Measurements from ENCODE around the gene RLF. TPM values are rescaled to one million over a fixed set of nuclear protein-coding genes. Genes with fewer than 3 reads are reported as not detected.

The RLF gene
- total and polyA plus RNA-seq, 2 of the 8 experiments (the other 6 are each of a cell fraction or from before 2014, with no cell fraction given), result 4.2 to 18.0 TPM

- TF ChIP-seq SIX5 (IDR thresholded peaks at IDR 0.05; ENCODE audit: low read depth, low read length) (peak; percentile 6; the same call in 1 of the 2 replicates), GTF2F1 (IDR thresholded peaks at IDR 0.05; ENCODE audit: borderline replicate concordance, low read depth, low read length) (no peak), CREB1 (IDR thresholded peaks at IDR 0.05) (peak; percentile 75), NRF1 (IDR thresholded peaks at IDR 0.05; ENCODE audit: low read depth, low read length) (no peak), SAP30 (IDR thresholded peaks at IDR 0.05; ENCODE audit: insufficient read depth, insufficient replicate concordance, low read length) (no peak)
- TF ChIP-seq, protein P1, sequence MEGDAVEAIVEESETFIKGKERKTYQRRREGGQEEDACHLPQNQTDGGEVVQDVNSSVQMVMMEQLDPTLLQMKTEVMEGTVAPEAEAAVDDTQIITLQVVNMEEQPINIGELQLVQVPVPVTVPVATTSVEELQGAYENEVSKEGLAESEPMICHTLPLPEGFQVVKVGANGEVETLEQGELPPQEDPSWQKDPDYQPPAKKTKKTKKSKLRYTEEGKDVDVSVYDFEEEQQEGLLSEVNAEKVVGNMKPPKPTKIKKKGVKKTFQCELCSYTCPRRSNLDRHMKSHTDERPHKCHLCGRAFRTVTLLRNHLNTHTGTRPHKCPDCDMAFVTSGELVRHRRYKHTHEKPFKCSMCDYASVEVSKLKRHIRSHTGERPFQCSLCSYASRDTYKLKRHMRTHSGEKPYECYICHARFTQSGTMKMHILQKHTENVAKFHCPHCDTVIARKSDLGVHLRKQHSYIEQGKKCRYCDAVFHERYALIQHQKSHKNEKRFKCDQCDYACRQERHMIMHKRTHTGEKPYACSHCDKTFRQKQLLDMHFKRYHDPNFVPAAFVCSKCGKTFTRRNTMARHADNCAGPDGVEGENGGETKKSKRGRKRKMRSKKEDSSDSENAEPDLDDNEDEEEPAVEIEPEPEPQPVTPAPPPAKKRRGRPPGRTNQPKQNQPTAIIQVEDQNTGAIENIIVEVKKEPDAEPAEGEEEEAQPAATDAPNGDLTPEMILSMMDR (IDR thresholded peaks at IDR 0.05; ENCODE audit: control extremely low read depth in 1 of 3, insufficient read depth in 1 of 3, low read depth in 1 of 3, low read length in 3 of 3), result no peak
- TF ChIP-seq, protein P2, sequence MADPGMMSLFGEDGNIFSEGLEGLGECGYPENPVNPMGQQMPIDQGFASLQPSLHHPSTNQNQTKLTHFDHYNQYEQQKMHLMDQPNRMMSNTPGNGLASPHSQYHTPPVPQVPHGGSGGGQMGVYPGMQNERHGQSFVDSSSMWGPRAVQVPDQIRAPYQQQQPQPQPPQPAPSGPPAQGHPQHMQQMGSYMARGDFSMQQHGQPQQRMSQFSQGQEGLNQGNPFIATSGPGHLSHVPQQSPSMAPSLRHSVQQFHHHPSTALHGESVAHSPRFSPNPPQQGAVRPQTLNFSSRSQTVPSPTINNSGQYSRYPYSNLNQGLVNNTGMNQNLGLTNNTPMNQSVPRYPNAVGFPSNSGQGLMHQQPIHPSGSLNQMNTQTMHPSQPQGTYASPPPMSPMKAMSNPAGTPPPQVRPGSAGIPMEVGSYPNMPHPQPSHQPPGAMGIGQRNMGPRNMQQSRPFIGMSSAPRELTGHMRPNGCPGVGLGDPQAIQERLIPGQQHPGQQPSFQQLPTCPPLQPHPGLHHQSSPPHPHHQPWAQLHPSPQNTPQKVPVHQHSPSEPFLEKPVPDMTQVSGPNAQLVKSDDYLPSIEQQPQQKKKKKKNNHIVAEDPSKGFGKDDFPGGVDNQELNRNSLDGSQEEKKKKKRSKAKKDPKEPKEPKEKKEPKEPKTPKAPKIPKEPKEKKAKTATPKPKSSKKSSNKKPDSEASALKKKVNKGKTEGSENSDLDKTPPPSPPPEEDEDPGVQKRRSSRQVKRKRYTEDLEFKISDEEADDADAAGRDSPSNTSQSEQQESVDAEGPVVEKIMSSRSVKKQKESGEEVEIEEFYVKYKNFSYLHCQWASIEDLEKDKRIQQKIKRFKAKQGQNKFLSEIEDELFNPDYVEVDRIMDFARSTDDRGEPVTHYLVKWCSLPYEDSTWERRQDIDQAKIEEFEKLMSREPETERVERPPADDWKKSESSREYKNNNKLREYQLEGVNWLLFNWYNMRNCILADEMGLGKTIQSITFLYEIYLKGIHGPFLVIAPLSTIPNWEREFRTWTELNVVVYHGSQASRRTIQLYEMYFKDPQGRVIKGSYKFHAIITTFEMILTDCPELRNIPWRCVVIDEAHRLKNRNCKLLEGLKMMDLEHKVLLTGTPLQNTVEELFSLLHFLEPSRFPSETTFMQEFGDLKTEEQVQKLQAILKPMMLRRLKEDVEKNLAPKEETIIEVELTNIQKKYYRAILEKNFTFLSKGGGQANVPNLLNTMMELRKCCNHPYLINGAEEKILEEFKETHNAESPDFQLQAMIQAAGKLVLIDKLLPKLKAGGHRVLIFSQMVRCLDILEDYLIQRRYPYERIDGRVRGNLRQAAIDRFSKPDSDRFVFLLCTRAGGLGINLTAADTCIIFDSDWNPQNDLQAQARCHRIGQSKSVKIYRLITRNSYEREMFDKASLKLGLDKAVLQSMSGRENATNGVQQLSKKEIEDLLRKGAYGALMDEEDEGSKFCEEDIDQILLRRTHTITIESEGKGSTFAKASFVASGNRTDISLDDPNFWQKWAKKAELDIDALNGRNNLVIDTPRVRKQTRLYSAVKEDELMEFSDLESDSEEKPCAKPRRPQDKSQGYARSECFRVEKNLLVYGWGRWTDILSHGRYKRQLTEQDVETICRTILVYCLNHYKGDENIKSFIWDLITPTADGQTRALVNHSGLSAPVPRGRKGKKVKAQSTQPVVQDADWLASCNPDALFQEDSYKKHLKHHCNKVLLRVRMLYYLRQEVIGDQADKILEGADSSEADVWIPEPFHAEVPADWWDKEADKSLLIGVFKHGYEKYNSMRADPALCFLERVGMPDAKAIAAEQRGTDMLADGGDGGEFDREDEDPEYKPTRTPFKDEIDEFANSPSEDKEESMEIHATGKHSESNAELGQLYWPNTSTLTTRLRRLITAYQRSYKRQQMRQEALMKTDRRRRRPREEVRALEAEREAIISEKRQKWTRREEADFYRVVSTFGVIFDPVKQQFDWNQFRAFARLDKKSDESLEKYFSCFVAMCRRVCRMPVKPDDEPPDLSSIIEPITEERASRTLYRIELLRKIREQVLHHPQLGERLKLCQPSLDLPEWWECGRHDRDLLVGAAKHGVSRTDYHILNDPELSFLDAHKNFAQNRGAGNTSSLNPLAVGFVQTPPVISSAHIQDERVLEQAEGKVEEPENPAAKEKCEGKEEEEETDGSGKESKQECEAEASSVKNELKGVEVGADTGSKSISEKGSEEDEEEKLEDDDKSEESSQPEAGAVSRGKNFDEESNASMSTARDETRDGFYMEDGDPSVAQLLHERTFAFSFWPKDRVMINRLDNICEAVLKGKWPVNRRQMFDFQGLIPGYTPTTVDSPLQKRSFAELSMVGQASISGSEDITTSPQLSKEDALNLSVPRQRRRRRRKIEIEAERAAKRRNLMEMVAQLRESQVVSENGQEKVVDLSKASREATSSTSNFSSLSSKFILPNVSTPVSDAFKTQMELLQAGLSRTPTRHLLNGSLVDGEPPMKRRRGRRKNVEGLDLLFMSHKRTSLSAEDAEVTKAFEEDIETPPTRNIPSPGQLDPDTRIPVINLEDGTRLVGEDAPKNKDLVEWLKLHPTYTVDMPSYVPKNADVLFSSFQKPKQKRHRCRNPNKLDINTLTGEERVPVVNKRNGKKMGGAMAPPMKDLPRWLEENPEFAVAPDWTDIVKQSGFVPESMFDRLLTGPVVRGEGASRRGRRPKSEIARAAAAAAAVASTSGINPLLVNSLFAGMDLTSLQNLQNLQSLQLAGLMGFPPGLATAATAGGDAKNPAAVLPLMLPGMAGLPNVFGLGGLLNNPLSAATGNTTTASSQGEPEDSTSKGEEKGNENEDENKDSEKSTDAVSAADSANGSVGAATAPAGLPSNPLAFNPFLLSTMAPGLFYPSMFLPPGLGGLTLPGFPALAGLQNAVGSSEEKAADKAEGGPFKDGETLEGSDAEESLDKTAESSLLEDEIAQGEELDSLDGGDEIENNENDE (IDR thresholded peaks at IDR 0.05; ENCODE audit: insufficient replicate concordance, low read length), result no peak
Measured at GRCh38 chr1:40257688-40258444, 96.7 kb downstream of the RLF start, which contains the start of gene ZMPSTE24 (continued).
